Activated naive CD8-positive, alpha-beta T cell treated with anti-CD3 and anti-CD28 coated beads, Interleukin-2, amount 10 ng/mL, durations not matched to agents 7 days and 5 days (primary cell): ENCODE results near the gene L3MBTL4. TPM values are rescaled to one million over a fixed set of nuclear protein-coding genes. Genes with fewer than 3 reads are reported as not detected.

ENCODE experiments used
- ATAC-seq: fragments of 150-1000 bp; cut with Tn5 transposase; one replicate; pipeline ENCODE4 v1.10.0; 2021; ENCODE audit warnings: low read depth, moderate library complexity
- POLR2A ChIA-PET: fragments of 350-600 bp; sonication (Branson Sonifier 250); formaldehyde crosslinking; loops from one replicate; lab custom pipeline; 2021; ENCODE audit warnings: antibody characterized with exemption; lab: Charles Lee
- DNase-seq: peaks from one replicate; pipeline ENCODE4 v3.0.0; 2021
- H3K27ac Mint-ChIP-seq: one replicate; pipeline ENCODE4 v1.8.0; 2022; ENCODE audit warnings: mild to moderate bottlenecking, mixed read lengths
- H3K27me3 Mint-ChIP-seq: one replicate; pipeline ENCODE4 v1.8.0; 2022; ENCODE audit warnings: mild to moderate bottlenecking, moderate library complexity, mixed read lengths
- H3K36me3 Mint-ChIP-seq: one replicate; pipeline ENCODE4 v1.8.0; 2021; ENCODE audit warnings: mild to moderate bottlenecking, mixed read lengths
- H3K4me1 Mint-ChIP-seq: one replicate; pipeline ENCODE4 v1.8.0; 2021; ENCODE audit warnings: mixed read lengths
- H3K4me3 Mint-ChIP-seq: one replicate; pipeline ENCODE4 v1.8.0; 2022; ENCODE audit warnings: mild to moderate bottlenecking, moderate library complexity, mixed read lengths
- H3K9me3 Mint-ChIP-seq: one replicate; pipeline ENCODE4 v1.8.0; 2021; ENCODE audit warnings: mixed read lengths
- total RNA-seq, 2 experiments: library from RNA; stranded (reverse); gene quantifications; one replicate each; pipeline ENCODE4 v1.2.3, GENCODE V29; 2021

The L3MBTL4 gene
- total RNA-seq, 2 experiments from 2014 or later = 0.08 to 0.09 TPM

GRCh38 chr18:5986257-5986931, 428.3 kb downstream of the L3MBTL4 start:
- H3K4me3 Mint-ChIP-seq = no peak overlapping the region
- H3K9me3 Mint-ChIP-seq = peaks cover 1% of the 10 kb centered on the region
- no peak for ATAC-seq
- H3K27ac Mint-ChIP-seq = no peak overlapping the region
- H3K4me1 Mint-ChIP-seq = no peaks in the 10 kb centered on the region
- no peak for DNase-seq
- H3K36me3 Mint-ChIP-seq = no peaks in the 10 kb centered on the region
- POLR2A ChIA-PET = no interaction called here
- H3K27me3 Mint-ChIP-seq = no peaks in the 10 kb centered on the region

DNA sequence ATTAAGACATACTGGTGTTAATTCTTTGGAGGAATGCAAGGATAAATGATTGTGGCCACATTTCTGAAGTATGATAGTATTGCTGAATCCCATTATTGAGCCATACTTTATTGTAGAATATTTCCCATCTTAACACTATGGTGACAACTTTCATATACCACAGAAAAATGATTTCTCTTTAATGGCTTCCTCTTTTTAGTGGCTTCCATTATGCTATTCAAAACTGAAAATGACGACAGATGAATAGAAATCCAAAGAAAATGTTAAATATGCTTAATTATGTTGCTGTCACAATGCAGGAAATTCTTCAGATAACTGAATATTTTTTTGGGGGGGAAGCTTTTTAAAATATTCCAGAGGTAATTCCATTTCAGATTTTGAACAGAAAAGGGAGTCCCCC, 430.5 kb downstream of the L3MBTL4 start:
- no peaks in the 10 kb centered on the region for H3K9me3 Mint-ChIP-seq
- no peaks in the 10 kb centered on the region for H3K4me1 Mint-ChIP-seq
- H3K27me3 Mint-ChIP-seq = no peaks in the 10 kb centered on the region

DNA sequence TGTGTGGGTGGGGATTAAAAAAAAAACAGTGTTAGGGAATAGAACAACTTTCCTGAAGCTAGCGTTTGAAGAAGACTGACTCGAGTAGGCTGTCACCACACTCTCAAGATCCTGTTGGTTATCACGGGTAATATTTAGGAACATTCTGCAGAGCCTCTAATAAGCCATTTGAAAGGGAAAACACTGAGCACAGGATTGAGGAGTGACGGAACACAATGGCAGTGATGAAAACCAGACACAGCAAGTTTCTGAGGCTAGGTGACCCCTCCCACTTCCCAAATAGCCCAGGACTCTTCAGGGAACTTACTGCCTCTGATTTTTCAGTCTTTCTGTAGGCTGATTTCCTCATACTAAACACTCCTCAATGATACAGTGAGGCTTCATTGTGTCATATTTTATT, 431.2 kb downstream of the L3MBTL4 start:
- no peaks in the 10 kb centered on the region for H3K27me3 Mint-ChIP-seq
- no peaks in the 10 kb centered on the region for H3K36me3 Mint-ChIP-seq
- no peak overlapping the region for H3K4me3 Mint-ChIP-seq
- H3K4me1 Mint-ChIP-seq = no peaks in the 10 kb centered on the region
- no peaks in the 10 kb centered on the region for H3K9me3 Mint-ChIP-seq
- DNase-seq (no peak), ATAC-seq (no peak)
- H3K27ac Mint-ChIP-seq = no peak overlapping the region
- POLR2A ChIA-PET = no interaction called here

More for the DNA sequence above, 430.5 kb downstream of the L3MBTL4 start:
- no peak overlapping the region for H3K27ac Mint-ChIP-seq
- no peak overlapping the region for H3K4me3 Mint-ChIP-seq
- DNase-seq = no peak
- no peaks in the 10 kb centered on the region for H3K36me3 Mint-ChIP-seq
- POLR2A ChIA-PET = no interaction called here
- ATAC-seq = no peak

DNA sequence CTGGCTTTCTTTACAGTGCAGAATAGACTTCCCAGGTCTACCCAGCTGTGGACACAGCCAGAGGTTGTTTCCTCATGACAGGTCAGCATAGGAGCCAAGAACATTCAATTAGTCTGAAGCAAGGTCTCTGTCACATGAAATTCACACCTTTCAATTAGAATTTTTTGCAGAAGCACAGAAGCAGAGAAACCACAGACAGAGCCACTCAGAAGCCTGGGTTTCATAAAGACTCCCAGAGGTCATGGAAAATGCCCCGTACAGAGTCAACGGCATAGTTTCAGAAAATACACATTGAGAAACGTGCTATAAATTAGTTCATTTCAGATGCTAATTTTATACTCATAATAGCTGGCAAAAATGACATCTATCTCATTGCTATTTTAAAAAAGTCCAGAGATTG, 432.4 kb downstream of the L3MBTL4 start:
- POLR2A ChIA-PET = no interaction called here
- ATAC-seq (no peak), DNase-seq (no peak)
- Mint-ChIP-seq H3K9me3 (no peaks in the 10 kb centered on the region), H3K4me1 (no peaks in the 10 kb centered on the region), H3K4me3 (no peak overlapping the region), H3K27me3 (no peaks in the 10 kb centered on the region), H3K36me3 (no peaks in the 10 kb centered on the region), H3K27ac (no peak overlapping the region)

DNA sequence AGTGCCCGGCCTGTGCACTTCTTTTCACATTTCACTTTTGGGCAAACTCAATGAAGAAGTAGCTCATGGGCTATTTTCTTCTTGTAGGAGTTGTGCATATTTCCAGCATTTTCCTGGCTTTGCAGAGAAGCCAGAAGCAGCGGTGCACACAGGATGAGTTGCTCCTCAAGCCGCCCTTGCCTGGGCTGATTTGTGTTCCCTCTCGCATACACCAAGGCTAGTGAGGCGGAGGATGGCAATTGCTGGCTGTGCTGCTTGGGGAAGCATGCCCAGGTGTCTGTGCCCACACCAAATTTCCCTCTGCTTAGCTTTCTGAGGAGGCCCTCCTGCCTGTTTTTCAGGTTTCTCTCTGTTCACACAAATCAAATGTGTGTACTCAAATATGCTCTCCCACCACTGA, 434.0 kb downstream of the L3MBTL4 start:
- ATAC-seq (no peak), DNase-seq (no peak)
- no peaks in the 10 kb centered on the region for H3K36me3 Mint-ChIP-seq
- no peaks in the 10 kb centered on the region for H3K9me3 Mint-ChIP-seq
- POLR2A ChIA-PET = no interaction called here
- no peak overlapping the region for H3K27ac Mint-ChIP-seq
- no peaks in the 10 kb centered on the region for H3K4me1 Mint-ChIP-seq
- no peaks in the 10 kb centered on the region for H3K27me3 Mint-ChIP-seq
- H3K4me3 Mint-ChIP-seq = no peak overlapping the region

GRCh38 chr18:5979971-5980457, 434.7 kb downstream of the L3MBTL4 start:
- Mint-ChIP-seq H3K4me1 (peaks cover 1% of the 10 kb centered on the region), H3K27ac (no peak overlapping the region), H3K4me3 (no peak overlapping the region), H3K9me3 (no peaks in the 10 kb centered on the region), H3K36me3 (no peaks in the 10 kb centered on the region), H3K27me3 (no peaks in the 10 kb centered on the region)
- POLR2A ChIA-PET = no interaction called here
- DNase-seq = no peak
- ATAC-seq = no peak

GRCh38 chr18:5979176-5979888, 435.4 kb downstream of the L3MBTL4 start:
- Mint-ChIP-seq H3K36me3 (no peaks in the 10 kb centered on the region), H3K9me3 (no peaks in the 10 kb centered on the region), H3K4me3 (no peak overlapping the region), H3K4me1 (peaks cover 3% of the 10 kb centered on the region), H3K27me3 (no peaks in the 10 kb centered on the region), H3K27ac (no peak overlapping the region)
- POLR2A ChIA-PET = no interaction called here
- ATAC-seq (no peak), DNase-seq (no peak)

GRCh38 chr18:5977022-5977421, 437.7 kb downstream of the L3MBTL4 start:
- no peak for DNase-seq
- H3K27me3 Mint-ChIP-seq = no peaks in the 10 kb centered on the region
- H3K9me3 Mint-ChIP-seq = no peaks in the 10 kb centered on the region
- ATAC-seq = no peak
- peaks cover 3% of the 10 kb centered on the region for H3K4me1 Mint-ChIP-seq
- no peak overlapping the region for H3K4me3 Mint-ChIP-seq
- POLR2A ChIA-PET = no interaction called here
- no peak overlapping the region for H3K27ac Mint-ChIP-seq
- no peaks in the 10 kb centered on the region for H3K36me3 Mint-ChIP-seq

DNA sequence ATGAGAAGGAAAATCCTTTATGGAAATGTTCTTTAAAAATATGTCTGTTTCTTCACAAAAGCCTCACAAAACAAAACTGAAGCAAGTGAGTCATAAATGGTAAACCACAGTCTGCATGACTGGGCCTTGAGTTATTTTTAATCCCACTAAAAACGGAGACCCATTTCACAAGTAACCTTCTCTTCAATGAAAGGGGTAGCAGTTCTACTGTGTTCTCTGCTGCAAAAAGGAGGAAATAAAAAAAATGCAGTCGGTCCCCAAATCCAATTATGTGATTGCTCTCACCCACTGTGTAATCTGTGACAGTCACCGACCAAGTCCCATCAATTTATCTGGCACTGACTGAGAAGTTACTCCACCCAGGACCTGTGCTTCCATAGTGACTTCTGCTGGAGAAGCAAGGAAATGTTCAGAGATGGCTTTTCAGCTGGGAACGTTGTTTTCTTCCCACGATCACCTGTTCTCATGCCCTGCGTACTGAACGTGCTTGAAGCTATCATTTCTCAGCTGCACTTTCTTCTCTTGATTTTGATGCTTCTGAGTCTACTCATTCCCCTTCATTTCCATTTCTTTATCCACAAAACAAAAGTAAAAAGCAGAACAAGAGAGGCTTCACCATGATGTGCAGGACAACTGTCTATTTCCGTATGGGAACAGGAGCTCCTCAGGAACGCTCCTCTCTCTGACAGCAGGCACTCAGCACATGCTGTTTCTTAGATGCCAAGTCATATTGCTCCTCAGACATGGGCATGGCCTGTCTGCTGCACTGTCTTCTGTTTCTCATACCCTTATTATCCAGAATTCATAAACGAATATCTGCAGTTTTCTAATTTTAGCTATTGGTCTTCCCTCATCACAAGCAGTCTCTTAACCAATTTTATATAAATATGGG, 439.4 kb downstream of the L3MBTL4 start:
- POLR2A ChIA-PET = no interaction called here
- H3K36me3 Mint-ChIP-seq = no peaks in the 10 kb centered on the region
- H3K9me3 Mint-ChIP-seq = no peaks in the 10 kb centered on the region
- peaks cover 3% of the 10 kb centered on the region for H3K4me1 Mint-ChIP-seq
- no peak for ATAC-seq
- H3K27ac Mint-ChIP-seq = no peak overlapping the region
- H3K27me3 Mint-ChIP-seq = no peaks in the 10 kb centered on the region
- no peak overlapping the region for H3K4me3 Mint-ChIP-seq
- no peak for DNase-seq

GRCh38 chr18:5974696-5975095, 440.0 kb downstream of the L3MBTL4 start:
- POLR2A ChIA-PET = no interaction called here
- no peak for ATAC-seq
- no peaks in the 10 kb centered on the region for H3K36me3 Mint-ChIP-seq

GRCh38 chr18:5973099-5973498, 441.6 kb downstream of the L3MBTL4 start:
- DNase-seq (no peak), ATAC-seq (no peak)
- no peaks in the 10 kb centered on the region for H3K36me3 Mint-ChIP-seq
- no peak overlapping the region for H3K27ac Mint-ChIP-seq
- peaks cover 8% of the 10 kb centered on the region for H3K4me1 Mint-ChIP-seq
- POLR2A ChIA-PET = no interaction called here
- no peaks in the 10 kb centered on the region for H3K9me3 Mint-ChIP-seq
- no peak overlapping the region for H3K4me3 Mint-ChIP-seq
- H3K27me3 Mint-ChIP-seq = no peaks in the 10 kb centered on the region

More at GRCh38 chr18:5974696-5975095, 440.0 kb downstream of the L3MBTL4 start:
- peaks cover 8% of the 10 kb centered on the region for H3K4me1 Mint-ChIP-seq
- H3K27me3 Mint-ChIP-seq = no peaks in the 10 kb centered on the region
- H3K27ac Mint-ChIP-seq = no peak overlapping the region
- H3K9me3 Mint-ChIP-seq = no peaks in the 10 kb centered on the region
- no peak overlapping the region for H3K4me3 Mint-ChIP-seq
- DNase-seq = no peak

DNA sequence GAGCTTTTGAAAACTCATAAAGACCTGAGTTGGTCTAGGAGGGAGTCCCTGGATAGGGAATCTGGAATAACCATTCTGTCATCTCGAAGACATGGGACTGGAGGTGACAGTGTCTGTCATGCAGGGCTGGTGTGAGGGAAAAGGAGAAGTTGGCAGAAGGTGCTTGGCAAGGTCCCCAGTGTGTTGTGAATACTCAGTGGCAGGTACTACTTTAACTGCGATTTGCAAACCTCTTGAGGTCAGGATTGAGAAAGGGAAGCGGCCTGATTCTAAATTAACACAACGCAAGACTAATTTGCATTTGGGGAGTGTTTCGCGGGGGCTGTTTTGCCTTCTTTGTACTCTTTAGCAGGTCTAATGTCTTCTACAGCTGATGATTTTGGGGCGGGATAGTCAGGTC, 442.4 kb downstream of the L3MBTL4 start:
- Mint-ChIP-seq H3K9me3 (no peaks in the 10 kb centered on the region), H3K27ac (no peak overlapping the region), H3K27me3 (no peaks in the 10 kb centered on the region), H3K4me1 (peaks cover 8% of the 10 kb centered on the region), H3K4me3 (no peak overlapping the region), H3K36me3 (no peaks in the 10 kb centered on the region)
- POLR2A ChIA-PET = no interaction called here
- DNase-seq (no peak), ATAC-seq (no peak)

DNA sequence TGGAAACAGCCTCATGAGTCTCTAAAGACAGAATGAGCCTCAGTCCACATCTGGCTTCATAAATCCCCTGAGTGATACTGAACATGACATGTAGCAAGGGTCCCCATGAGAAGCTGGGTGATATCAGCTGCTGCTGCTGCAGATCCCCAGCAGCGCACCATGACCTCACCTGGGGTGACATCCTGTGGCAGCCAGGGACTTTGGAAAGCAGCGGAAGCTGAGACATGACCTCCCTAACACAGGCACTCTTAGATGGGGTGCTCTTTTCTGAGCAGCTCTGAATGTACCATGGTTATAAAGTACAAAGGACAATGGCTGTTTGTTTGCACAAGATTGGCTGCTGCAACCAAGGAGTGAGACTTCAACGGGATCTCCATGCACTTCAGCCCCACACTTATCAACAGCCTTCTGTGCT, 444.7 kb downstream of the L3MBTL4 start:
- H3K27me3 Mint-ChIP-seq = no peaks in the 10 kb centered on the region
- ATAC-seq = peak; percentile 87
- no peaks in the 10 kb centered on the region for H3K9me3 Mint-ChIP-seq
- POLR2A ChIA-PET = no interaction called here
- no peaks in the 10 kb centered on the region for H3K36me3 Mint-ChIP-seq
- H3K4me3 Mint-ChIP-seq = no peak overlapping the region
- DNase-seq = no peak
- H3K4me1 Mint-ChIP-seq = peaks cover 7% of the 10 kb centered on the region
- H3K27ac Mint-ChIP-seq = peak overlapping the region; percentile 11
